K562 (cell line): ENCODE measurements around the gene PIAS3. TPM values are rescaled to one million over a fixed set of nuclear protein-coding genes. Genes with fewer than 3 reads are reported as not detected.

Experiments
- BRF2 ChIP-seq: IDR thresholded peaks from 3 replicates; pipeline ENCODE4 v1.6.1; 2011; ENCODE audit warnings: borderline replicate concordance, mild to moderate bottlenecking; ENCODE audit not compliant: insufficient read length, insufficient read depth
- CTBP1 ChIP-seq: fragments of 450-650 bp; IDR thresholded peaks from 2 replicates; pipeline ENCODE4 v1.6.1; 2016; ENCODE audit warnings: borderline replicate concordance
- GABPA ChIP-seq: fragments of 200-800 bp; sonication (Bioruptor generic); conservative IDR thresholded peaks from 2 replicates; pipeline ENCODE4 v1.6.1; 2016; ENCODE audit warnings: low read depth, missing genetic modification characterization, missing compliant biosample characterization
- HMBOX1 ChIP-seq: sonication (generic); IDR thresholded peaks from 2 replicates; pipeline ENCODE4 v1.6.1; 2016
- HSF4 ChIP-seq: fragments of 250-450 bp; sonication (Bioruptor Pico); IDR thresholded peaks from 2 replicates; pipeline ENCODE4 v2.1.2; 2022; ENCODE audit warnings: mild to moderate bottlenecking, moderate library complexity, borderline replicate concordance
- KAT8 ChIP-seq: fragments of 450-650 bp; IDR thresholded peaks from 2 replicates; pipeline ENCODE4 v1.6.1; 2016; ENCODE audit warnings: low read depth, mild to moderate bottlenecking
- KLF16 ChIP-seq: IDR thresholded peaks from 2 replicates; pipeline ENCODE4 v1.6.1; 2016; ENCODE audit warnings: antibody characterized with exemption
- PRPF4 ChIP-seq: fragments of 200-400 bp; formaldehyde crosslinking; IDR thresholded peaks from one replicate; pipeline ENCODE4 v1.6.1; 2017; ENCODE audit warnings: low read length, low read depth, mild to moderate bottlenecking; ENCODE audit not compliant: insufficient read depth, poor library complexity, severe bottlenecking
- SIN3A ChIP-seq, 2 experiments: fragments of 150-350 bp in 1 of 2; IDR thresholded peaks; 2 replicates each; pipeline ENCODE4 v1.6.1; 2011 to 2016; ENCODE audit warnings: borderline replicate concordance in 2 of 2, low read depth in 2 of 2, low read length in 2 of 2, mild to moderate bottlenecking in 2 of 2, moderate library complexity in 2 of 2; ENCODE audit not compliant: control insufficient read depth in 1 of 2
- SMARCB1 ChIP-seq: IDR thresholded peaks from 2 replicates; pipeline ENCODE4 v1.6.1; 2011; ENCODE audit warnings: improper control_type of control experiment, low read depth; ENCODE audit not compliant: insufficient read length
- ZNF124 ChIP-seq: sonication (generic); formaldehyde crosslinking; IDR thresholded peaks from 2 replicates; pipeline ENCODE4 v1.8.1; 2022; ENCODE audit warnings: missing genetic modification reagents
- ZNF197 ChIP-seq: fragments of 200-800 bp; sonication (Bioruptor generic); IDR thresholded peaks from 2 replicates; pipeline ENCODE4 v1.6.1; 2016; ENCODE audit warnings: low read depth, missing genetic modification characterization, missing compliant biosample characterization
- ZNF507 ChIP-seq: conservative IDR thresholded peaks from 2 replicates; pipeline ENCODE4 v1.6.1; 2017; ENCODE audit warnings: missing genetic modification characterization, missing compliant biosample characterization
- ZNF764 ChIP-seq: fragments of 250-450 bp; sonication (Bioruptor Pico); IDR thresholded peaks from 2 replicates; pipeline ENCODE4 v1.4.0; 2020; ENCODE audit warnings: low read depth, mild to moderate bottlenecking, moderate library complexity
- polyA plus RNA-seq, 8 experiments: library from polyadenylated mRNA; depleted of rRNA in 4 of 8; stranded (reverse) in 5 of 8; unstranded in 3 of 8; fragments of >200 nt; fragmentation: Nextera tagmentation in 2 of 8; fragmentation: Illumina TruSeq in 1 of 8; extraction: Ambion mirVana in 2 of 8; extraction: Trizol in 1 of 8; gene quantifications; 2 replicates each; pipeline versions ENCODE4 v1.2.1 to v1.2.3, GENCODE V29; 2011 to 2014; ENCODE audit warnings: inconsistent platforms in 1 of 8, missing spikeins in 1 of 8
- total RNA-seq, 7 experiments: library from RNA; depleted of rRNA in 6 of 7; stranded (reverse); fragments of >200 nt in 6 of 7; fragmentation: Illumina TruSeq in 2 of 7; extraction: Trizol in 2 of 7; gene quantifications; 2 replicates each; pipeline versions ENCODE4 v1.2.1 to v1.2.3, GENCODE V29; 2011 to 2021; ENCODE audit warnings: low replicate concordance in 1 of 7
- TF ChIP-seq, protein P1 (sequence below): fragments of 450-650 bp; formaldehyde crosslinking; IDR thresholded peaks from 2 replicates; pipeline ENCODE4 v1.4.0; 2020; ENCODE audit warnings: mild to moderate bottlenecking, mixed read lengths
- TF ChIP-seq, protein P2 (sequence below): IDR thresholded peaks from 2 replicates; pipeline ENCODE4 v1.6.1; 2011; ENCODE audit warnings: borderline replicate concordance, low read depth, mild to moderate bottlenecking, moderate library complexity, low read length; ENCODE audit not compliant: insufficient read depth, poor library complexity, severe bottlenecking
- TF ChIP-seq, protein P3 (sequence below): fragments of 450-650 bp; IDR thresholded peaks from 2 replicates; pipeline ENCODE4 v1.6.1; 2016; ENCODE audit warnings: missing biosample characterization, missing genetic modification characterization
- TF ChIP-seq, protein P4 (sequence below): conservative IDR thresholded peaks from 2 replicates; pipeline ENCODE4 v1.6.1; 2011; ENCODE audit warnings: low read depth, mild to moderate bottlenecking, low read length; ENCODE audit not compliant: control insufficient read depth

The PIAS3 gene
- total and polyA plus RNA-seq, 9 of the 15 experiments (the other 6 are each of a cell fraction or from before 2014, with no cell fraction given) = 1.1 to 25.6 (median 7.9) TPM

GRCh38 chr1:145845514-145846161, 13.2 kb downstream of the PIAS3 start, which contains the start of gene NUDT17 (continued):
- TF ChIP-seq ZNF764 (CRISPR knock-in tag) (no peak), HSF4 (no peak), KAT8 (no peak), SIN3A (IDR thresholded peaks at IDR 0.05; ENCODE audit: borderline replicate concordance in 2 of 2, control insufficient read depth in 1 of 2, low read depth in 2 of 2, low read length in 2 of 2) (peak in 1 of 2 experiments; percentile 39; a peak in 1 of 4 replicates), HMBOX1 (no peak), ZNF507 (tag) (no peak), KLF16 (0 out of 2 replicates have a peak, but pooled peaks have one; percentile 28), CTBP1 (peak; percentile 82), SMARCB1 (no peak), ZNF197 (no peak), ZNF124 (no peak), BRF2 (no peak), PRPF4 (no peak), GABPA (tag) (0 out of 2 replicates have a peak, but pooled peaks have one; percentile 32)
- TF ChIP-seq, protein P1, sequence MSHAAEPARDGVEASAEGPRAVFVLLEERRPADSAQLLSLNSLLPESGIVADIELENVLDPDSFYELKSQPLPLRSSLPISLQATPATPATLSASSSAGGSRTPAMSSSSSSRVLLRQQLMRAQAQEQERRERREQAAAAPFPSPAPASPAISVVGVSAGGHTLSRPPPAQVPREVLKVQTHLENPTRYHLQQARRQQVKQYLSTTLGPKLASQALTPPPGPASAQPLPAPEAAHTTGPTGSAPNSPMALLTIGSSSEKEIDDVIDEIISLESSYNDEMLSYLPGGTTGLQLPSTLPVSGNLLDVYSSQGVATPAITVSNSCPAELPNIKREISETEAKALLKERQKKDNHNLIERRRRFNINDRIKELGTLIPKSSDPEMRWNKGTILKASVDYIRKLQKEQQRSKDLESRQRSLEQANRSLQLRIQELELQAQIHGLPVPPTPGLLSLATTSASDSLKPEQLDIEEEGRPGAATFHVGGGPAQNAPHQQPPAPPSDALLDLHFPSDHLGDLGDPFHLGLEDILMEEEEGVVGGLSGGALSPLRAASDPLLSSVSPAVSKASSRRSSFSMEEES (CRISPR knock-in tag) = no peak
- TF ChIP-seq, protein P2, sequence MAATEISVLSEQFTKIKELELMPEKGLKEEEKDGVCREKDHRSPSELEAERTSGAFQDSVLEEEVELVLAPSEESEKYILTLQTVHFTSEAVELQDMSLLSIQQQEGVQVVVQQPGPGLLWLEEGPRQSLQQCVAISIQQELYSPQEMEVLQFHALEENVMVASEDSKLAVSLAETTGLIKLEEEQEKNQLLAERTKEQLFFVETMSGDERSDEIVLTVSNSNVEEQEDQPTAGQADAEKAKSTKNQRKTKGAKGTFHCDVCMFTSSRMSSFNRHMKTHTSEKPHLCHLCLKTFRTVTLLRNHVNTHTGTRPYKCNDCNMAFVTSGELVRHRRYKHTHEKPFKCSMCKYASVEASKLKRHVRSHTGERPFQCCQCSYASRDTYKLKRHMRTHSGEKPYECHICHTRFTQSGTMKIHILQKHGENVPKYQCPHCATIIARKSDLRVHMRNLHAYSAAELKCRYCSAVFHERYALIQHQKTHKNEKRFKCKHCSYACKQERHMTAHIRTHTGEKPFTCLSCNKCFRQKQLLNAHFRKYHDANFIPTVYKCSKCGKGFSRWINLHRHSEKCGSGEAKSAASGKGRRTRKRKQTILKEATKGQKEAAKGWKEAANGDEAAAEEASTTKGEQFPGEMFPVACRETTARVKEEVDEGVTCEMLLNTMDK = peak; percentile 88
- TF ChIP-seq, protein P3, sequence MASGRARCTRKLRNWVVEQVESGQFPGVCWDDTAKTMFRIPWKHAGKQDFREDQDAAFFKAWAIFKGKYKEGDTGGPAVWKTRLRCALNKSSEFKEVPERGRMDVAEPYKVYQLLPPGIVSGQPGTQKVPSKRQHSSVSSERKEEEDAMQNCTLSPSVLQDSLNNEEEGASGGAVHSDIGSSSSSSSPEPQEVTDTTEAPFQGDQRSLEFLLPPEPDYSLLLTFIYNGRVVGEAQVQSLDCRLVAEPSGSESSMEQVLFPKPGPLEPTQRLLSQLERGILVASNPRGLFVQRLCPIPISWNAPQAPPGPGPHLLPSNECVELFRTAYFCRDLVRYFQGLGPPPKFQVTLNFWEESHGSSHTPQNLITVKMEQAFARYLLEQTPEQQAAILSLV (tag) = no peak
- TF ChIP-seq, protein P4, sequence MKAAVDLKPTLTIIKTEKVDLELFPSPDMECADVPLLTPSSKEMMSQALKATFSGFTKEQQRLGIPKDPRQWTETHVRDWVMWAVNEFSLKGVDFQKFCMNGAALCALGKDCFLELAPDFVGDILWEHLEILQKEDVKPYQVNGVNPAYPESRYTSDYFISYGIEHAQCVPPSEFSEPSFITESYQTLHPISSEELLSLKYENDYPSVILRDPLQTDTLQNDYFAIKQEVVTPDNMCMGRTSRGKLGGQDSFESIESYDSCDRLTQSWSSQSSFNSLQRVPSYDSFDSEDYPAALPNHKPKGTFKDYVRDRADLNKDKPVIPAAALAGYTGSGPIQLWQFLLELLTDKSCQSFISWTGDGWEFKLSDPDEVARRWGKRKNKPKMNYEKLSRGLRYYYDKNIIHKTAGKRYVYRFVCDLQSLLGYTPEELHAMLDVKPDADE = no peak; the same call in 1 of the 2 replicates
